NCI-H128 (cell line): Measurements from ENCODE around the gene C9orf72.
"Not testable (repeated sequence)": the region's sequence is repeated elsewhere in the genome, so short reads cannot be mapped to it uniquely, and the experiment has no call there.

Experiments
- DNase-seq: peaks from one replicate; lab custom pipeline; 2025; ENCODE audit not compliant: unreplicated experiment; lab: John Stamatoyannopoulos, UW

The C9orf72 gene

GRCh38 chr9:27519466-27520465 lies 53.5 kb downstream of the C9orf72 start:
- DNase-seq, result no peak

GRCh38 chr9:27518809-27519208 lies 54.5 kb downstream of the C9orf72 start:
- no peak for DNase-seq

- no peak for DNase-seq
Measured at GRCh38 chr9:27518006-27518405, 55.3 kb downstream of the C9orf72 start.

- no peak for DNase-seq
Measured at GRCh38 chr9:27514551-27514950, 58.7 kb downstream of the C9orf72 start.

- DNase-seq, result no peak
Measured at GRCh38 chr9:27511771-27512170, 61.5 kb downstream of the C9orf72 start.

- DNase-seq, result no peak
Measured at GRCh38 chr9:27510780-27511179, 62.5 kb downstream of the C9orf72 start.

- DNase-seq, result no peak
Measured at GRCh38 chr9:27506981-27507380, 66.3 kb downstream of the C9orf72 start.

GRCh38 chr9:27505744-27506161 lies 67.5 kb downstream of the C9orf72 start:
- no peak for DNase-seq

GRCh38 chr9:27504259-27504658 lies 69.0 kb downstream of the C9orf72 start:
- no peak for DNase-seq

GRCh38 chr9:27503623-27504022 lies 69.7 kb downstream of the C9orf72 start:
- DNase-seq, result no peak

- not testable (repeated sequence) for DNase-seq
Measured at GRCh38 chr9:27500902-27501301, 72.4 kb downstream of the C9orf72 start.

- no peak for DNase-seq
Measured at GRCh38 chr9:27499451-27499850, 73.8 kb downstream of the C9orf72 start.

GRCh38 chr9:27497883-27498417 lies 75.3 kb downstream of the C9orf72 start:
- DNase-seq, result no peak
